ENCODE measurements around the gene LATS1.
A peak's percentile ranks its signal among the peaks of the same experiment; 100 is the strongest.
"Not testable (repeated sequence)": the region's sequence is repeated elsewhere in the genome, so short reads cannot be mapped to it uniquely, and the experiment has no call there.

Gene LATS1

GRCh38 chr6:149750136-149750609, 32.3 kb upstream of the LATS1 start:
- peak overlapping the region; percentile 62 for H3K27ac ChIP-seq (ENCODE audit: low read length)
- H3K4me1 ChIP-seq (ENCODE audit: control insufficient read depth, low read depth, low read length) = peaks cover 12% of the 10 kb centered on the region
- H3K27me3 ChIP-seq (ENCODE audit: control insufficient read depth, insufficient read depth, low read length) = no peaks in the 10 kb centered on the region
- H3K4me3 ChIP-seq (ENCODE audit: low read length) = peak overlapping the region; percentile 94
- peak overlapping the region; percentile 71 for H3K9ac ChIP-seq (ENCODE audit: low read length)
- no peaks in the 10 kb centered on the region for H3K9me3 ChIP-seq (ENCODE audit: control insufficient read depth, low read depth, low read length)
- no peaks in the 10 kb centered on the region for H3K36me3 ChIP-seq (ENCODE audit: control insufficient read depth, low read depth, low read length)

GRCh38 chr6:149749594-149750135, 31.8 kb upstream of the LATS1 start, which contains the start of gene PCMT1:
Gene PCMT1, plus strand, starts transcription at chr6:149749741. Its CDS starts 161 bp downstream, at chr6:149749902.
- no peaks in the 10 kb centered on the region for H3K27me3 ChIP-seq (ENCODE audit: control insufficient read depth, insufficient read depth, low read length)
- no peaks in the 10 kb centered on the region for H3K9me3 ChIP-seq (ENCODE audit: control insufficient read depth, low read depth, low read length)
- peak within 1 kb of the TSS; percentile 62 for H3K27ac ChIP-seq (ENCODE audit: low read length)
- peak within 1 kb of the TSS; percentile 71 for H3K9ac ChIP-seq (ENCODE audit: low read length)
- H3K36me3 ChIP-seq (ENCODE audit: control insufficient read depth, low read depth, low read length) = no peaks in the 10 kb centered on the region
- peak within 1 kb of the TSS; percentile 94 for H3K4me3 ChIP-seq (ENCODE audit: low read length)
- H3K4me1 ChIP-seq (ENCODE audit: control insufficient read depth, low read depth, low read length) = peaks cover 12% of the 10 kb centered on the region

DNA sequence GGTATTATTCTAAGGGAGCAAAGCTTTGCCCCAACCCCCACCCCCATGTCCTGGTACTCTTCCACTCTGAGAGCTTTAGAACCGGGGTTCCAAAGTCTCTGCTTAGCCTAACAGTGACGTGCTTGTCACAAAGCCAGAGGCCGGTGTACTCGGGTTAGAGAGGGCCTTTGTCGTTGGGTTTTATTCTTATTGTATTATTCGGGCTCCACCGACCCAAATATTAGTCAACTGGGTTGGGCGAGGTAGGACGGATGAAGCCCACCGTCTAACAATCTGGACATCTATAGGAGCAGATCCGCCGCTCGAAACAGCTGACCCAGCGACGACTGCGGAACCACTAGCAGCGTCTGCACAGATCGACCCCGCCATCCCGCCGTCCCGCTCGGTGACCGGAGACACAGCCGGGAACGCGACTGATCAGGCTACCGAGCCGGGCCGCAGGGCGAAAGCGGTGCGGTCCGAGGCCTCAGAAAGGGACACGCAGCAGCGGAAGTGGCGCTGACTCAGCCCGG, 31.2 kb upstream of the LATS1 start:
- Histone ChIP-seq H3K4me1 (ENCODE audit: control insufficient read depth, low read depth, low read length) (peaks cover 12% of the 10 kb centered on the region), H3K4me3 (ENCODE audit: low read length) (peak overlapping the region; percentile 94)
- not testable (repeated sequence) for H3K9ac ChIP-seq (ENCODE audit: low read length); H3K27me3 ChIP-seq (ENCODE audit: control insufficient read depth, insufficient read depth, low read length); H3K27ac ChIP-seq (ENCODE audit: low read length); H3K9me3 ChIP-seq (ENCODE audit: control insufficient read depth, low read depth, low read length); H3K36me3 ChIP-seq (ENCODE audit: control insufficient read depth, low read depth, low read length)

GRCh38 chr6:149746147-149746946, 28.4 kb upstream of the LATS1 start, which contains the start of gene NUP43:
Gene NUP43, minus strand, starts transcription at chr6:149746529. Its CDS starts 34 bp downstream, at chr6:149746495.
- H3K4me3 ChIP-seq (ENCODE audit: low read length) = peak within 1 kb of the TSS; percentile 74
- peaks cover 20% of the 10 kb centered on the region for H3K36me3 ChIP-seq (ENCODE audit: control insufficient read depth, low read depth, low read length)
- no peaks in the 10 kb centered on the region for H3K27me3 ChIP-seq (ENCODE audit: control insufficient read depth, insufficient read depth, low read length)
- peak within 1 kb of the TSS; percentile 78 for H3K9ac ChIP-seq (ENCODE audit: low read length)
- H3K27ac ChIP-seq (ENCODE audit: low read length) = peak within 1 kb of the TSS; percentile 31
- no peaks in the 10 kb centered on the region for H3K9me3 ChIP-seq (ENCODE audit: control insufficient read depth, low read depth, low read length)
- peaks cover 12% of the 10 kb centered on the region for H3K4me1 ChIP-seq (ENCODE audit: control insufficient read depth, low read depth, low read length)

DNA sequence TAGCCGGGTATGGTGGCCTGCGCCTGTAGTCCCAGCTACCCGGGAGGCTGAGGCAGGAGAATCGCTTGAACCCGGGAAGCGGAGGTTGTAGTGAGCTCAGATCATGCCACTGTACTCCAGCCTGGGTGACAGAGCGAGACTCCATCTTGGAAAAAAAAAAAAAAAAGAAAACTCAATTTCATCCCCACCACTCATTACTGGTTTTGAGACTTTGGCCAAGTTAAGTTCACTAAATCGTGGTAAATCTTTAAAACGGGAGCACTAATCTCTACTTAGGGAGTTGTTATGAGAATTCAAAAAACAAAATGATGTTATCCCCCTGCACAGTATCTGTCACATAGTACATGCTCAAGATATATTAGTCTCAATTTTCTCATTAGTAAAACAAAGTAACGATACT, 27.4 kb upstream of the LATS1 start:
- peak overlapping the region; percentile 78 for H3K9ac ChIP-seq (ENCODE audit: low read length)
- not testable (repeated sequence) for H3K9me3 ChIP-seq (ENCODE audit: control insufficient read depth, low read depth, low read length); H3K27me3 ChIP-seq (ENCODE audit: control insufficient read depth, insufficient read depth, low read length); H3K27ac ChIP-seq (ENCODE audit: low read length); H3K4me1 ChIP-seq (ENCODE audit: control insufficient read depth, low read depth, low read length)
- peak overlapping the region; percentile 74 for H3K4me3 ChIP-seq (ENCODE audit: low read length)
- H3K36me3 ChIP-seq (ENCODE audit: control insufficient read depth, low read depth, low read length) = peaks cover 28% of the 10 kb centered on the region

DNA sequence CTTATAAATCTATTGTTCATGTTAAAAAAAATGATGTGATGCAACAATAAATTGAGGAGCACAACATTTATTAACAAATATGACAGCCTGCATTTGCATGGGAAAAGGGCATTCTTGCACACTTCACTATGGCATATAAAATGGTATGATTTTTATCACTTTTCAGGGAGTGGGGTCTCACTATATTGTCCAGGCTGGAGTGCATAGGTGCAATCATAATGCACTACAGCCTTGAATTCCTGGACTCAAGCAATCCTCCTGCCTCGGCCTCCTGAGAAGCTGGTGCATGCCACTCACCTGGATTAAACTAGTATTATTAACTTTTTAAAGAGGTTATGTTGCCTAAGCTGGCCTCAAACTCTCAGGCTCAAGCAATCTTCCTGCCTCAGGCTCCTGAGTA, 17.0 kb upstream of the LATS1 start:
- Histone ChIP-seq H3K27ac (ENCODE audit: low read length) (no peak overlapping the region), H3K4me1 (ENCODE audit: control insufficient read depth, low read depth, low read length) (no peaks in the 10 kb centered on the region), H3K9ac (ENCODE audit: low read length) (no peak overlapping the region), H3K4me3 (ENCODE audit: low read length) (no peak overlapping the region), H3K27me3 (ENCODE audit: control insufficient read depth, insufficient read depth, low read length) (no peaks in the 10 kb centered on the region), H3K9me3 (ENCODE audit: control insufficient read depth, low read depth, low read length) (no peaks in the 10 kb centered on the region), H3K36me3 (ENCODE audit: control insufficient read depth, low read depth, low read length) (peaks cover 66% of the 10 kb centered on the region)

- no peak overlapping the region for H3K4me3 ChIP-seq (ENCODE audit: low read length)
- no peaks in the 10 kb centered on the region for H3K4me1 ChIP-seq (ENCODE audit: control insufficient read depth, low read depth, low read length)
- H3K27me3 ChIP-seq (ENCODE audit: control insufficient read depth, insufficient read depth, low read length) = no peaks in the 10 kb centered on the region
- H3K9me3 ChIP-seq (ENCODE audit: control insufficient read depth, low read depth, low read length) = no peaks in the 10 kb centered on the region
- H3K36me3 ChIP-seq (ENCODE audit: control insufficient read depth, low read depth, low read length) = peaks cover 71% of the 10 kb centered on the region
- H3K9ac ChIP-seq (ENCODE audit: low read length) = no peak overlapping the region
- no peak overlapping the region for H3K27ac ChIP-seq (ENCODE audit: low read length)
Measured at GRCh38 chr6:149733089-149733720, 15.3 kb upstream of the LATS1 start.

- Histone ChIP-seq H3K9ac (ENCODE audit: low read length) (no peak overlapping the region), H3K27me3 (ENCODE audit: control insufficient read depth, insufficient read depth, low read length) (no peaks in the 10 kb centered on the region), H3K9me3 (ENCODE audit: control insufficient read depth, low read depth, low read length) (no peaks in the 10 kb centered on the region), H3K4me1 (ENCODE audit: control insufficient read depth, low read depth, low read length) (no peaks in the 10 kb centered on the region), H3K27ac (ENCODE audit: low read length) (no peak overlapping the region), H3K36me3 (ENCODE audit: control insufficient read depth, low read depth, low read length) (peaks cover 68% of the 10 kb centered on the region), H3K4me3 (ENCODE audit: low read length) (no peak overlapping the region)
Measured at GRCh38 chr6:149729824-149730223, 11.9 kb upstream of the LATS1 start.

GRCh38 chr6:149728499-149729234, 10.8 kb upstream of the LATS1 start:
- Histone ChIP-seq H3K4me1 (ENCODE audit: control insufficient read depth, low read depth, low read length) (no peaks in the 10 kb centered on the region), H3K36me3 (ENCODE audit: control insufficient read depth, low read depth, low read length) (peaks cover 66% of the 10 kb centered on the region), H3K9ac (ENCODE audit: low read length) (no peak overlapping the region), H3K27me3 (ENCODE audit: control insufficient read depth, insufficient read depth, low read length) (no peaks in the 10 kb centered on the region), H3K9me3 (ENCODE audit: control insufficient read depth, low read depth, low read length) (no peaks in the 10 kb centered on the region), H3K4me3 (ENCODE audit: low read length) (no peak overlapping the region), H3K27ac (ENCODE audit: low read length) (no peak overlapping the region)

DNA sequence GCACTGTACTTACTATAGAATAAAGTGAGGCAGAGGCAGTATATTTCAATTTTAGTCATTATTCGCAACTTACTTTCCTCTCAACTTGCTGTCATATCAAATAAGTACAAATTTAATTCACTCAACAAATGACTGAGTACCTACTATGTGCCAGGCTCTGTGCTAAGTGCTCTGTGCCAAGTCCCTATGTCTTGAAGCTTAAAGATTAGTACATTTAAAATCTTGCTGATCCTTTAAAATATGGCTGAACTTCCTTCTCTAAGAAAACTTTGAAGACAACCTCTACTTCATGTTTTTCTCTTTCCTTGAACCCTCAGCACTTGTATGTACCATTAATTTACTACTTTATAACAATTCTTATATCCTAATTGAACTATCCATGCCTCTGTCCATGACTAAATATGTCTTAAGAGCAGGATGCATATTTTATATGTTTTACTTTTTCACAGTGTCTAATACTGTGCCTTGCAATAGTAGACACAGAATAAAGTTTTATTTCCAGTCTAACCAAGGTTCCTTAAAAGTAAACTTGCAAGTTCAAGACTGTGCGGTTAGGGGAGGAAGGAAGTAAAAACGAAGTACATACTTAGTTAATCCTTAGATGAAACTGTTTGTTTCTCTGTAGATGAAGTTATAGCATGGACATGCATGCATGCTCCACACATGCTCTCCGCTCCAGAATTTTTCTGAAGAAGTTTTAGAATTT, 10.0 kb upstream of the LATS1 start:
- H3K4me1 ChIP-seq (ENCODE audit: control insufficient read depth, low read depth, low read length) = no peaks in the 10 kb centered on the region
- no peaks in the 10 kb centered on the region for H3K27me3 ChIP-seq (ENCODE audit: control insufficient read depth, insufficient read depth, low read length)
- H3K4me3 ChIP-seq (ENCODE audit: low read length) = no peak overlapping the region
- H3K9me3 ChIP-seq (ENCODE audit: control insufficient read depth, low read depth, low read length) = no peaks in the 10 kb centered on the region
- no peak overlapping the region for H3K27ac ChIP-seq (ENCODE audit: low read length)
- H3K36me3 ChIP-seq (ENCODE audit: control insufficient read depth, low read depth, low read length) = peaks cover 59% of the 10 kb centered on the region
- H3K9ac ChIP-seq (ENCODE audit: low read length) = no peak overlapping the region
